GM15510 (cell line): Measurements from ENCODE around the gene FKRP.

Experiments used
- POLR2A ChIP-seq: IDR thresholded peaks from 3 replicates; pipeline ENCODE4 v1.6.1; 2011; ENCODE audit warnings: borderline replicate concordance; ENCODE audit not compliant: insufficient read length; ENCODE audit errors: extremely low read depth

The FKRP gene

GRCh38 chr19:46759817-46760333 lies 14.0 kb downstream of the FKRP start:
- no peak for TF ChIP-seq POLR2A

DNA sequence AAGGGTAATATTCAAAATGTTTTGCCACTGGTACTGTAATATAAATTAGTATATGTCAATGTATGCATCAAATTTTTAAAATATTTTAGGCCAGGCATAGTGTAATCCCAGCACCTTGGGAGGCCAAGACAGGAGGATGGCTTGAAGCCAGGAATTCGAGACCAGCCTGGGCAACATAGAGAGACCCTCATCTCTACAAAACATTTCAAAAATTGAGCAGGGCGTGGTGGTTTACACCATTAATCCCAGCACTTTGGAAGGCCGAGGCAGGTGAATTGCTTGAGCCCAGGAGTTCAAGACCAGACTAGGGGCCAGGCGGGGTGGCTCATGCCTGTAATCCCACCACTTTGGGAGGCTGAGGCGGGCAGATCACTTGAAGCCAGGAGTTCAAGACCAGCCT lies 14.5 kb downstream of the FKRP start:
- no peak for TF ChIP-seq POLR2A

GRCh38 chr19:46761418-46761831 lies 15.6 kb downstream of the FKRP start:
- TF ChIP-seq POLR2A = no peak

DNA sequence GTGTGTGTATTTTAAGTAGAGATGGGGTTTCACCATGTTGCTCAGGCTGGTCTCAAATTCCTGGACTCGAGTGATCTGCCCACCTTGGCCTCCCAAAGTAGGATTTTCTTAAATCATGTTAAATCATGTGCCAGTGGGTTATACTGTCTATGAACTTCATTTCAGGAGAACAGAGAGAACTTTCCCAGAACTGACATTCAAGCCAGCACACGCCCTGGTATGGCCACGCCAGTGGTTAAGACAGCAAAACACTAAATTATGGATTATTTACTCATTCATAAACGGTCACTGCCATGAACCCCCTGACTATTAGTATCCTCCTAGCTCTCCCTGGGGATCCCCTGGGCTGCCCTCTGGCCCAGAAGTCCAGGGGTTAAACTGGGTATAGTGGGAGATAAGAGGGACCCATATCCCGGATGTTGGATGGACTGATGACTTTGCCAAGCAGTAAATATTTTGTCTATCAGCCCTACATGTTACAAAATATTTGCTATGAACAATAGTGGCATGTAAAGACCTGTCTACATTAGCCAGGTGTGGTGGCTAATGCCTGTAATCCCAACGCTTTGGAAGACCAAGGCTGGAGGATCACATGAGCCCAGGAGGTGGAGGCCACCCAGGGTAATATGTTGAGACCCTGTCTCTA lies 16.5 kb downstream of the FKRP start:
- no peak for TF ChIP-seq POLR2A

DNA sequence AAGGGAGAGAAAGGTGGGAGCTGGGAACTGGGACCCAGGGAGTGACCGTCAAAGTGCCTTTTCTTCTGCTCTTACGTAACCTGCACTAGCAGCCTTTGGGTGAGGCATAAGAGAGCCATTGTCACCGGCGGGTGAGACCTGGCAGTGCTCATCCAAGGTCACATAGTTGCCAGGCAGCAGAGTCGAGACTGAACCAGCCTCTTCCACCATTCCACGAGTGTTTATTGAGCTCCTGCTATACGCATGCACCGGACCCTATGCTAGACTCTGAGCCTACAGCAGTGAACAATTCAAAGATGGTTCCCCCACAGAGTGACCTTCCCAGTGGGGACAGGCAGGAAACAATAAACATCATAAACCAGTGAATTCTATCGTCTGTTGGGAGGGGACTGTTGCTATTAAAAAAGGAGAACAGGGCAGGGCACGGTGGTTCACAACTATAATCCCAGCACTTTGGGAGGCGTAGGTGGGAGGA lies 19.0 kb downstream of the FKRP start:
- no peak for TF ChIP-seq POLR2A

DNA sequence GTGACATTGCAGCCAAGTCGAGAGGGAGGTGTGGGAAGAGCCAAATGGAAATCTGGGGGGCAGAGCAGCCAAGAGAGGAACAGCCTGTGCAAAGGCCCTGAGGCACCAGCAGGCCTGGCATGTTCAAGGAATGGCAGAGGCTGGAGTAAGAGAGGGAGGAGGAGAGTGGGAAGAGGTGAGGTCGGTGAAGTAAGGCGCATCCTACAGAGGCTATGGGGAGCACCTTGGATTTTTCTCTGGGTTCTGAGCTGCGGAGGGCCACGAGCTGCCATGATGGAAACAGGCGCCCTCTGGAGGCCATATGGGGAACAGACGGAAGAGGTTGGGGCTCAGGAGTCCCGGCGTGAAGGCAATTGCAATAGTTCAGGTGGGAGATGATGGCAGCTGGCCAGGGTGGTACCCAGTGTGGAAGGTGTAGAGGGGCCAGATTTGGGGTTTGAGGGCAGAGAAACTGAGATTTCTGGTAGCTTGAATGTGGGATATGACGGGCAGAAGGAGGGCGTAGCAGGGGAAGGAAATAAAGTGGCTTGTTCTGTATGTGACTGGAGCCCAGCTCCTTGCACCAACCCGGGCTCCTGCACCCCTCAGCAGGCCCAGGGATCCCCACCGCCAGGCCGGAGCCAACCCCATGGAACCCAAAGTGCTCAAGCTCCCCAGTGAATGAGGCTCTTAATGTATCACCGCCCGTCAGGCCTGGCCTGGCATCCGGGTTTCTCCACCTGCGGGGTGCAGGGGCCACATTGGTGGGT lies 20.9 kb downstream of the FKRP start:
- TF ChIP-seq POLR2A = no peak

- no peak for TF ChIP-seq POLR2A
Measured at GRCh38 chr19:46772170-46773017, 26.5 kb downstream of the FKRP start.

GRCh38 chr19:46773018-46773399 lies 27.2 kb downstream of the FKRP start:
- no peak for TF ChIP-seq POLR2A

GRCh38 chr19:46775642-46776258 lies 29.9 kb downstream of the FKRP start:
- TF ChIP-seq POLR2A = no peak

- no peak for TF ChIP-seq POLR2A
Measured at GRCh38 chr19:46776927-46777911, 31.4 kb downstream of the FKRP start.

GRCh38 chr19:46782355-46783019 lies 36.6 kb downstream of the FKRP start:
- TF ChIP-seq POLR2A = no peak

GRCh38 chr19:46783670-46784069 lies 37.8 kb downstream of the FKRP start:
- no peak for TF ChIP-seq POLR2A
